SJSA1 (cell line): ENCODE measurements around the gene CCNG1. TPM values are rescaled to one million over a fixed set of nuclear protein-coding genes. Genes with fewer than 3 reads are reported as not detected.
"Not testable (repeated sequence)": the region's sequence is repeated elsewhere in the genome, so short reads cannot be mapped to it uniquely, and the experiment has no call there.

Experiments used
- DNase-seq, 2 experiments: peaks; one replicate each; pipeline ENCODE4 v3.0.0-alpha.2; 2015 to 2020; ENCODE audit warnings: low spot score in 2 of 2, low read depth in 1 of 2
- H3K27ac ChIP-seq: fragments of 250-450 bp; sonication (Bioruptor Pico); 2 replicates; pipeline ENCODE4 v1.5.1; 2020; ENCODE audit warnings: mild to moderate bottlenecking, moderate library complexity
- H3K27me3 ChIP-seq: fragments of 250-450 bp; sonication (Bioruptor Pico); replicated peaks from 2 replicates; pipeline ENCODE4 v1.5.1; 2020; ENCODE audit warnings: mild to moderate bottlenecking, moderate library complexity
- H3K36me3 ChIP-seq: fragments of 250-450 bp; sonication (Bioruptor Pico); 2 replicates; pipeline ENCODE4 v1.5.1; 2020; ENCODE audit warnings: mild to moderate bottlenecking
- H3K4me1 ChIP-seq: fragments of 250-450 bp; sonication (Bioruptor Pico); replicated peaks from 2 replicates; pipeline ENCODE4 v1.6.1; 2021; ENCODE audit warnings: mild to moderate bottlenecking
- H3K4me3 ChIP-seq: fragments of 250-450 bp; sonication (Bioruptor Pico); 2 replicates; pipeline ENCODE4 v1.5.1; 2020; ENCODE audit warnings: mild to moderate bottlenecking
- H3K9me3 ChIP-seq: fragments of 250-450 bp; sonication (Bioruptor Pico); replicated peaks from 2 replicates; pipeline ENCODE4 v1.5.1; 2020; ENCODE audit warnings: mild to moderate bottlenecking
- total RNA-seq: library from RNA; depleted of rRNA; stranded (reverse); fragments of >200 nt; shearing (Covaris generic); gene quantifications from 2 replicates; pipeline ENCODE4 v1.2.3, GENCODE V29; 2014; rRNA removed

The CCNG1 gene
- 191 and 195 TPM in 2 replicates for total RNA-seq

- DNase-seq, result peak; percentile 98 to 99
- Histone ChIP-seq H3K9me3 (no peaks in the 10 kb centered on the region), H3K27ac (peak within 1 kb of the TSS; percentile 58), H3K36me3 (peaks cover 41% of the 10 kb centered on the region), H3K4me3 (peak within 1 kb of the TSS; percentile 69), H3K27me3 (no peaks in the 10 kb centered on the region), H3K4me1 (peaks cover 24% of the 10 kb centered on the region)
These were observed at the start of gene CCNG1 for GRCh38 chr5:163437309-163438182. CCNG1 (plus strand) TSS chr5:163437595; CDS start chr5:163439257, 1,662 bp downstream.

GRCh38 chr5:163395792-163396191 lies 41.6 kb upstream of the CCNG1 start:
- H3K36me3 ChIP-seq, result no peaks in the 10 kb centered on the region
- no peak overlapping the region for H3K27ac ChIP-seq
- H3K4me3 ChIP-seq, result no peak overlapping the region
- no peaks in the 10 kb centered on the region for H3K9me3 ChIP-seq
- no peaks in the 10 kb centered on the region for H3K4me1 ChIP-seq
- no peaks in the 10 kb centered on the region for H3K27me3 ChIP-seq
- DNase-seq, result no peak

- not testable (repeated sequence) for DNase-seq, H3K4me3 ChIP-seq, H3K9me3 ChIP-seq, H3K36me3 ChIP-seq, H3K27ac ChIP-seq, H3K4me1 ChIP-seq, H3K27me3 ChIP-seq
These were observed 40.5 kb upstream of the CCNG1 start for GRCh38 chr5:163396818-163397340.

- H3K27ac ChIP-seq, result no peak overlapping the region
- no peaks in the 10 kb centered on the region for H3K9me3 ChIP-seq
- H3K36me3 ChIP-seq, result no peaks in the 10 kb centered on the region
- H3K27me3 ChIP-seq, result no peaks in the 10 kb centered on the region; the same call in 1 of the 2 replicates
- no peaks in the 10 kb centered on the region for H3K4me1 ChIP-seq
- DNase-seq, result no peak
- no peak overlapping the region for H3K4me3 ChIP-seq
These were observed 40.0 kb upstream of the CCNG1 start for GRCh38 chr5:163397354-163397753.

GRCh38 chr5:163399923-163400322 lies 37.5 kb upstream of the CCNG1 start:
- Histone ChIP-seq H3K36me3 (no peaks in the 10 kb centered on the region), H3K4me3 (no peak overlapping the region), H3K4me1 (no peaks in the 10 kb centered on the region), H3K27me3 (no peaks in the 10 kb centered on the region; the same call in 1 of the 2 replicates), H3K27ac (no peak overlapping the region), H3K9me3 (no peaks in the 10 kb centered on the region)
- DNase-seq, result no peak

GRCh38 chr5:163401271-163401670 lies 36.1 kb upstream of the CCNG1 start:
- Histone ChIP-seq H3K4me1 (no peaks in the 10 kb centered on the region), H3K9me3 (no peaks in the 10 kb centered on the region), H3K4me3 (no peak overlapping the region), H3K27me3 (no peaks in the 10 kb centered on the region; the same call in 1 of the 2 replicates), H3K27ac (no peak overlapping the region), H3K36me3 (no peaks in the 10 kb centered on the region)
- no peak for DNase-seq

- H3K27me3 ChIP-seq, result no peaks in the 10 kb centered on the region; the same call in 1 of the 2 replicates
- H3K27ac ChIP-seq, result no peak overlapping the region
- no peak overlapping the region for H3K4me3 ChIP-seq
- DNase-seq, result no peak
- H3K36me3 ChIP-seq, result no peaks in the 10 kb centered on the region
- no peaks in the 10 kb centered on the region for H3K4me1 ChIP-seq
- no peaks in the 10 kb centered on the region for H3K9me3 ChIP-seq
These were observed 35.4 kb upstream of the CCNG1 start for GRCh38 chr5:163402007-163402406.

- H3K9me3 ChIP-seq, result no peaks in the 10 kb centered on the region
- H3K4me1 ChIP-seq, result no peaks in the 10 kb centered on the region
- no peak for DNase-seq
- no peak overlapping the region for H3K4me3 ChIP-seq
- no peaks in the 10 kb centered on the region; the same call in 1 of the 2 replicates for H3K27me3 ChIP-seq
- no peaks in the 10 kb centered on the region for H3K36me3 ChIP-seq
- no peak overlapping the region for H3K27ac ChIP-seq
These were observed 32.8 kb upstream of the CCNG1 start for GRCh38 chr5:163404364-163405173.

GRCh38 chr5:163407034-163407655 lies 30.2 kb upstream of the CCNG1 start:
- Histone ChIP-seq H3K9me3 (no peaks in the 10 kb centered on the region), H3K27ac (no peak overlapping the region), H3K27me3 (no peaks in the 10 kb centered on the region), H3K4me3 (no peak overlapping the region), H3K36me3 (no peaks in the 10 kb centered on the region), H3K4me1 (no peaks in the 10 kb centered on the region)
- DNase-seq, result no peak

GRCh38 chr5:163408311-163408923 lies 29.0 kb upstream of the CCNG1 start:
- Histone ChIP-seq H3K9me3 (no peaks in the 10 kb centered on the region), H3K27ac (no peak overlapping the region), H3K4me3 (no peak overlapping the region), H3K36me3 (no peaks in the 10 kb centered on the region), H3K27me3 (no peaks in the 10 kb centered on the region; the same call in 1 of the 2 replicates), H3K4me1 (no peaks in the 10 kb centered on the region)
- peak; percentile 57 to 70 for DNase-seq

GRCh38 chr5:163409384-163409783 lies 28.0 kb upstream of the CCNG1 start:
- Histone ChIP-seq H3K4me3 (no peak overlapping the region), H3K4me1 (no peaks in the 10 kb centered on the region), H3K27ac (no peak overlapping the region), H3K9me3 (no peaks in the 10 kb centered on the region), H3K36me3 (no peaks in the 10 kb centered on the region), H3K27me3 (peaks cover 2% of the 10 kb centered on the region; the same call in 1 of the 2 replicates)
- DNase-seq, result no peak

GRCh38 chr5:163410505-163410904 lies 26.9 kb upstream of the CCNG1 start:
- DNase-seq, result no peak
- no peak overlapping the region for H3K27ac ChIP-seq
- H3K27me3 ChIP-seq, result peaks cover 8% of the 10 kb centered on the region
- no peaks in the 10 kb centered on the region for H3K9me3 ChIP-seq
- H3K4me3 ChIP-seq, result no peak overlapping the region
- no peaks in the 10 kb centered on the region for H3K4me1 ChIP-seq
- no peaks in the 10 kb centered on the region for H3K36me3 ChIP-seq

- not testable (repeated sequence) for H3K4me1 ChIP-seq, H3K36me3 ChIP-seq, H3K27me3 ChIP-seq, H3K4me3 ChIP-seq, DNase-seq, H3K9me3 ChIP-seq, H3K27ac ChIP-seq
These were observed 21.7 kb upstream of the CCNG1 start for GRCh38 chr5:163415673-163416072.
